ENCODE measurements around the gene NIN.

DNA sequence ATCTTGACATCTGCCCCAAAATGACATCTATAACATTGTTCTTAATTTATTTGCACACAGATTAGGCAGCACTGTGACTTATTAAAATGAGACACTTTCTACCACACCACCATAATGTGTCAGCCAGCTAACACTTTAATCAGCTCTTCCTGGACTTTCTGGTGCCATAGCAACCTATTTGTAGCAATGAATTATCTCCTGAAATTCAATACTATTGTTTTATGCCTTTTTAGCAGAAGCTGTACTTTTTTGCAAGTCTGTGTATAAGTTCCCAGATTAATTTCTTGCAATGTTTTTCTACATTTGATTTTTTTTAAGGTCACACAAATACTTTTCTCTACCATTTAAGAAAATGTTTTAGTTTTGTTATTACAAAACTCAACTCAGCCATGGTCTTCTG is 90.1 kb downstream of the NIN start:
- TF ChIP-seq TAF1 (IDR thresholded peaks at IDR 0.05; ENCODE audit: borderline replicate concordance, low read depth, low read length) (no peak), POLR2AphosphoS5 (IDR thresholded peaks at IDR 0.05; ENCODE audit: low read depth, low read length) (no peak), POLR2A (IDR thresholded peaks at IDR 0.05; ENCODE audit: low read depth, low read length) (no peak)
